ENCODE measurements around the gene SNRK.

DNA sequence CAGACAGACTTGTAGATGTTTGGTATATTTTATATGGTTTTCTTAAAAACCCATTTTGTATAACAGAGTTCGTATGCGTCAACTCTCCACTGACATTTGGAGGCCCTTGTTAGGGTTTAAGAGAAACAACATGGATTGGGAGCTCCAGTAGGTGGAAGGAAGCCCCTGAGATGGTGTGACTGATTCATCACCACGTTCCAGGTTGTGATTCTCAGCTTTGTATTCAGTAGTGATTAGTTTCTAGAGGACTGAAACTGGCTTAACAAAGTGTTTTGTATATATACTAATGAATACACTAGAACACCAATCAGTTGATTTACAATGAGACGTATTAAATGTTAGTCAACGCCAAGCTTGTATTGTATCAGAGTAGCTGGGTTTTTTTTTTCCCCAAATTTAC, 33.9 kb downstream of the SNRK start:
- no peak for TF ChIP-seq CTCF (conservative IDR thresholded peaks at IDR 0.05; ENCODE audit: low read length)
- TF ChIP-seq EZH2phosphoT487 (IDR thresholded peaks at IDR 0.05; ENCODE audit: borderline replicate concordance), result no peak
